DND-41 (cell line): ENCODE measurements around the gene HRH2.
A peak's percentile ranks its signal among the peaks of the same experiment; 100 is the strongest.

Experiments used
- ATAC-seq: fragments of 200-7000 bp; cut with Tn5 transposase; 3 replicates; pipeline ENCODE4 v1.9.1; 2021; ENCODE audit warnings: low read depth; ENCODE audit not compliant: insufficient read depth
- DNase-seq: peaks from one replicate; pipeline ENCODE4 v3.0.0-alpha.2; 2020
- H2AFZ ChIP-seq: 2 replicates; pipeline ENCODE4 v1.6.0; 2012; ENCODE audit warnings: low read depth, low read length
- H3K27ac ChIP-seq: 2 replicates; pipeline ENCODE4 v1.5.1; 2012; ENCODE audit warnings: low read length, inconsistent platforms
- H3K27me3 ChIP-seq: fragments of 200-600 bp; sonication (generic); 2 replicates; pipeline ENCODE4 v1.6.0; 2012; ENCODE audit warnings: low read length, mild to moderate bottlenecking, inconsistent platforms; ENCODE audit not compliant: insufficient read depth, poor library complexity
- H3K36me3 ChIP-seq: 2 replicates; pipeline ENCODE4 v1.5.1; 2012; ENCODE audit warnings: low read length, inconsistent platforms; ENCODE audit not compliant: insufficient read depth
- H3K4me1 ChIP-seq: 2 replicates; pipeline ENCODE4 v1.5.1; 2012; ENCODE audit warnings: mild to moderate bottlenecking, low read length; ENCODE audit not compliant: insufficient read depth
- H3K4me2 ChIP-seq: 2 replicates; pipeline ENCODE4 v1.6.0; 2012; ENCODE audit warnings: mild to moderate bottlenecking, moderate library complexity, low read length, inconsistent platforms; ENCODE audit not compliant: insufficient read depth
- H3K4me3 ChIP-seq, 2 experiments: fragments of 200-600 bp in 1 of 2; shearing (Covaris generic) in 1 of 2; 2 replicates each; pipeline ENCODE4 v1.5.1; 2012 to 2016; ENCODE audit warnings: inconsistent platforms in 2 of 2, low read length in 2 of 2, mild to moderate bottlenecking in 2 of 2, low read depth in 1 of 2, moderate library complexity in 1 of 2
- H3K79me2 ChIP-seq: 2 replicates; pipeline ENCODE4 v1.6.0; 2012; ENCODE audit warnings: low read length, inconsistent platforms; ENCODE audit not compliant: insufficient read depth
- H3K9ac ChIP-seq: 2 replicates; pipeline ENCODE4 v1.6.0; 2012; ENCODE audit warnings: low read depth, mild to moderate bottlenecking, inconsistent platforms, low read length, moderate library complexity
- H3K9me3 ChIP-seq: 2 replicates; pipeline ENCODE4 v1.5.1; 2012; ENCODE audit warnings: low read length, moderate library complexity, mild to moderate bottlenecking, inconsistent platforms; ENCODE audit not compliant: insufficient read depth, severe bottlenecking
- H4K20me1 ChIP-seq: 2 replicates; pipeline ENCODE4 v1.6.0; 2012; ENCODE audit warnings: low read length; ENCODE audit not compliant: insufficient read depth
- EZH2 ChIP-seq: IDR thresholded peaks from 3 replicates; pipeline ENCODE4 v1.6.1; 2012; ENCODE audit warnings: borderline replicate concordance, low read depth, mild to moderate bottlenecking, moderate library complexity, low read length, inconsistent platforms; ENCODE audit not compliant: severe bottlenecking
- TF ChIP-seq, protein P1 (sequence below): IDR thresholded peaks from 2 replicates; pipeline ENCODE4 v1.5.1; 2012; ENCODE audit warnings: borderline replicate concordance, low read length, moderate library complexity, mild to moderate bottlenecking; ENCODE audit not compliant: poor library complexity, severe bottlenecking; ENCODE audit errors: extremely low read depth

HRH2 gene

DNA sequence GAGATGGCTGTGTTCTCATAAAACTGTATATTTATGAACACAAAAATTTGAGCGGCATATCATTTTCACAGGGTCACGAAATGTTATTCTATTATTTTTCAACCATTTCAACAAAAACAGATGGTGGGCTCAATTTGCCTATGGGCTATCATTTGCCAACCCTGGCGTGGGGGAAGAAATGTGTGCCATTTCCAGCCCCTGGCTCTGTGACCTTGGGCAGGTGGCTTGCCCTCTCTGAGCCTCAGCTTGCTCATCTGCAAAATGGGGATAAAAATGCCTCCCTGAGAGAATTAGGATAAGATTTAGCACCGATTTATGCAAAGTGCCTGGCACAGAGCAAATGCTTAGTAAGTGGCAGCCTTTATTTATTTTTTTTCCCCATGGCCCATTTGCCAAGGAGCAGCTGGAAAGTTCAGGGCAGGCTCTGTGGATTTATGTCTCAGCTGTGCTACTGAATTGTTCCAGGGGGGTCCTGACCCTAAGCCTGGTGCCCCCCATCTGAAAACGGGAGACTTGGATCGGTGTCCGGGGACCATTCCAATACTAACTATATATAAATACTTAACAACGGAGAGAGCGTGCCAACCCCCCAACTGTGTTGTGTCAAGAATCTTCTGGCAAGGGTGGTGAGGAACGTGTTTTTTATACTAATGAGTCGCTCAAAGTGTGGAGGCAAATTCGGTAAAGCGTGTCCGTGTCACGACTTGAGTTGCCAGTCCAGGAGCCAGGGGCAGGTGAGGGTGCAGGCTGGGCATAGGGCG, 34.5 kb downstream of the HRH2 start:
- H3K9ac ChIP-seq, result no peak overlapping the region

DNA sequence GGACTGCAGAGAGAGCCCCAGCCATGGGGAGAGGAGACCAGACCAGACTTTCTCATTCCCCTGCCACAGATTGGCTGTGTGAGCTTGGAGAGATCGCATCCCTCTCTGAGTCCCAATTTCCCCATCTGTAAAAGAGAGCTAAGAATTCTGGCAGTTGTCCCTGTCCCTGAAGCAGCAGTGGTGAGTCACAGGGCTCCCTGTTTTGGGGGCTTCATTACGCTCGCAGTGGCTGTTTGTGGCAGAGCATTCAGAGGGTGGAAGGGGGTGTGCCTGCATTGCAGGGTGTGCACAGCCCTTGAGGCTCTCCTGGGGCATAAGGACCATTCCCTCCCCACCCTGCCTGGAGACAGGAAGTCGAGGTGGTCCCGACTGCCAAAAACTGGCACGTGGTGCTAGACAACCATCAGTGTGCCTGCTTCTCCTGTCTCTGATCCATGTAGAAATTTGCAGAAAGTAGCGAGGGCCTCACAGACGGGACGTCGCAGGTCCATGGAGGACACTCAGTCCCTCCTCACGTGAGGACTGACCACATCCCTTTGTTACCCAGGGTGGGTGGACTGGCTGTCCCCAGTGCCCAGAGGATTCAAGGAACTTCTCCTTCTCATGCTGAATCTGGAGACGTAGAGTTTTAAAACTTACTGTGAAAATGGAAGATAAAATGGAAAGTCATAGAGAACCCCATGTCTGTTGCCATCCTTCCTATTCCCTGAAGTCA, 35.3 kb downstream of the HRH2 start:
- no peak for TF ChIP-seq EZH2
- TF ChIP-seq, protein P1, sequence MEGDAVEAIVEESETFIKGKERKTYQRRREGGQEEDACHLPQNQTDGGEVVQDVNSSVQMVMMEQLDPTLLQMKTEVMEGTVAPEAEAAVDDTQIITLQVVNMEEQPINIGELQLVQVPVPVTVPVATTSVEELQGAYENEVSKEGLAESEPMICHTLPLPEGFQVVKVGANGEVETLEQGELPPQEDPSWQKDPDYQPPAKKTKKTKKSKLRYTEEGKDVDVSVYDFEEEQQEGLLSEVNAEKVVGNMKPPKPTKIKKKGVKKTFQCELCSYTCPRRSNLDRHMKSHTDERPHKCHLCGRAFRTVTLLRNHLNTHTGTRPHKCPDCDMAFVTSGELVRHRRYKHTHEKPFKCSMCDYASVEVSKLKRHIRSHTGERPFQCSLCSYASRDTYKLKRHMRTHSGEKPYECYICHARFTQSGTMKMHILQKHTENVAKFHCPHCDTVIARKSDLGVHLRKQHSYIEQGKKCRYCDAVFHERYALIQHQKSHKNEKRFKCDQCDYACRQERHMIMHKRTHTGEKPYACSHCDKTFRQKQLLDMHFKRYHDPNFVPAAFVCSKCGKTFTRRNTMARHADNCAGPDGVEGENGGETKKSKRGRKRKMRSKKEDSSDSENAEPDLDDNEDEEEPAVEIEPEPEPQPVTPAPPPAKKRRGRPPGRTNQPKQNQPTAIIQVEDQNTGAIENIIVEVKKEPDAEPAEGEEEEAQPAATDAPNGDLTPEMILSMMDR, result no peak
- Histone ChIP-seq H3K36me3 (no peaks in the 10 kb centered on the region), H3K4me2 (no peak overlapping the region), H2AFZ (no peak overlapping the region), H3K79me2 (no peaks in the 10 kb centered on the region), H3K27ac (no peak overlapping the region), H3K9ac (no peak overlapping the region), H4K20me1 (peaks cover 3% of the 10 kb centered on the region; the same call in 1 of the 2 replicates), H3K4me1 (peaks cover 13% of the 10 kb centered on the region), H3K9me3 (no peaks in the 10 kb centered on the region), H3K27me3 (no peaks in the 10 kb centered on the region), H3K4me3 (no peak overlapping the region)
- ATAC-seq (no peak), DNase-seq (no peak)

More for the DNA sequence above, 34.5 kb downstream of the HRH2 start:
- no peaks in the 10 kb centered on the region for H3K36me3 ChIP-seq
- H3K4me3 ChIP-seq, result no peak overlapping the region
- TF ChIP-seq, protein P1, result no peak
- TF ChIP-seq EZH2, result no peak
- H3K9me3 ChIP-seq, result no peaks in the 10 kb centered on the region
- H2AFZ ChIP-seq, result no peak overlapping the region
- no peak for ATAC-seq
- no peak overlapping the region for H3K27ac ChIP-seq
- H3K79me2 ChIP-seq, result no peaks in the 10 kb centered on the region
- no peaks in the 10 kb centered on the region for H3K27me3 ChIP-seq
- no peak overlapping the region for H3K4me2 ChIP-seq
- peaks cover 13% of the 10 kb centered on the region for H3K4me1 ChIP-seq
- no peak for DNase-seq
- peaks cover 3% of the 10 kb centered on the region; the same call in 1 of the 2 replicates for H4K20me1 ChIP-seq

DNA sequence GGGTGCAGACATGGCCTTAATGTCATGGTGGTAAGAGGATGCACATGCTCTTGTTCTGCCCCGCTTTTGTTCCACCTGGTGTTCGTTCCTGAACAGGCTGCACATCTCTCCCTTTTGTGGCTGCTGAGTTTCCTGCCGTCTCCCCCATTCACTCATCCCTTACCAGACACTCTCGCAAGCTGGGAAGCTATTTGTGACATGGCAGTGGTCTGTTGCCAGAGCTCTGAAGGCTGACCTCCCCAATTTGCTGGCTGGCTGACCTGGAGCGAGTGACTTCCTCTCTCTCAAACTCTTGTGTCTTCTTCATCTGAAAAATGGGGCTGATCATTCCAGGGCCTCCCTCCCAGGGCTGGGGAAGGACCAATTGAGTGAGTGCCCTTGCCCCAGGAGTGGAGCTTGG, 35.9 kb downstream of the HRH2 start:
- H3K4me1 ChIP-seq, result peaks cover 13% of the 10 kb centered on the region
- no peak overlapping the region for H3K27ac ChIP-seq

More for the DNA sequence above, 35.9 kb downstream of the HRH2 start:
- H3K27me3 ChIP-seq, result no peaks in the 10 kb centered on the region
- ATAC-seq (no peak), DNase-seq (peak; percentile 22)
- H4K20me1 ChIP-seq, result peaks cover 3% of the 10 kb centered on the region; the same call in 1 of the 2 replicates
- no peak overlapping the region for H3K9ac ChIP-seq
- TF ChIP-seq, protein P1, result no peak
- TF ChIP-seq EZH2, result no peak
- no peaks in the 10 kb centered on the region for H3K79me2 ChIP-seq
- no peak overlapping the region for H3K4me3 ChIP-seq
- H3K4me2 ChIP-seq, result no peak overlapping the region
- no peaks in the 10 kb centered on the region for H3K36me3 ChIP-seq
- H3K9me3 ChIP-seq, result no peaks in the 10 kb centered on the region
- H2AFZ ChIP-seq, result no peak overlapping the region
